Adrenal gland (tissue), 12 donors: ENCODE data around the gene G3BP2. TPM values are rescaled to one million over a fixed set of nuclear protein-coding genes. Genes with fewer than 3 reads are reported as not detected.

Experiments
- DNase-seq, 7 donors: peaks; one replicate each; pipeline ENCODE4 v3.0.0-alpha.2; 2019 to 2020
- H3K27ac ChIP-seq, 5 donors: fragments of 200-600 bp; sonication (generic) in 4 of 5; 1 replicate in 3 of 5; 2 replicates in 2 of 5; pipeline versions ENCODE4 v1.5.1 to v1.8.0; 2016 to 2020; ENCODE audit warnings: mild to moderate bottlenecking in 1 of 5
- H3K27me3 ChIP-seq: fragments of 200-600 bp; 2 replicates; pipeline ENCODE4 v1.8.0; 2021
- H3K36me3 ChIP-seq, 2 donors: fragments of 200-600 bp; replicated peaks in 1 of 2; 1 replicate in 1 of 2; 2 replicates in 1 of 2; pipeline versions ENCODE4 v1.5.1 to v1.8.0; 2018 to 2022
- H3K4me1 ChIP-seq, 2 donors: fragments of 200-600 bp; replicated peaks in 1 of 2; 1 replicate in 1 of 2; 2 replicates in 1 of 2; pipeline versions ENCODE4 v1.5.1 to v1.8.0; 2018 to 2021
- H3K4me3 ChIP-seq, 4 donors: fragments of 200-600 bp; sonication (generic) in 3 of 4; one replicate each; pipeline ENCODE4 v1.5.1; 2016 to 2018
- H3K9me3 ChIP-seq, 3 donors: fragments of 200-600 bp; sonication (generic) in 1 of 3; replicated peaks in 1 of 3; 1 replicate in 2 of 3; 2 replicates in 1 of 3; pipeline versions ENCODE4 v1.5.1 to v1.8.0; 2016 to 2021
- POLR2A ChIP-seq, 2 donors: fragments of 450-650 bp; IDR thresholded peaks; one replicate each; pipeline ENCODE4 v1.6.1; 2017; ENCODE audit warnings: antibody characterized with exemption in 2 of 2, mild to moderate bottlenecking in 2 of 2, moderate library complexity in 1 of 2
- WGBS, 4 donors: extraction: QIAGEN DNeasy Blood & Tissue Kit in 2 of 4; methylation state at CpG; one replicate each; pipeline versions ENCODE4 v1.1.5 to v1.1.7; 2013 to 2017; 5-methylcytosine and 5-hydroxymethylcytosine counted together
- intact Hi-C, 2 donors: fragments of 100-400 bp; cut with DNase I; formaldehyde crosslinking; loops; one replicate each; pipeline versions ENCODE4 v1.14.1 to v1.15.0; 2022 to 2023
- polyA plus RNA-seq, 3 donors: library from polyadenylated mRNA; stranded (reverse); fragments of 200-250 nt in 2 of 3; fragments of 350-450 nt in 1 of 3; fragmentation: Illumina TruSeq in 1 of 3; extraction: RNeasy Lipid Tissue Mini Kit (QIAGEN cat#74804) in 1 of 3; gene quantifications; one replicate each; pipeline ENCODE4 v1.2.3, GENCODE V29; 2013 to 2014
- total RNA-seq, 9 donors: library from RNA; depleted of rRNA in 4 of 9; stranded (reverse); fragments of >200 nt in 4 of 9; fragments of 120-200 nt in 1 of 9; fragmentation: NEBNext Ultra II Directional in 1 of 9; extraction: Animal tissue kit (Norgen Biotek cat#: 25700) in 1 of 9; gene quantifications; one replicate each; pipeline versions ENCODE4 v1.1.0 to v1.2.4, GENCODE V29; 2013 to 2023
- TF ChIP-seq, protein P1 (sequence below), 6 experiments: fragments of 450-650 bp in 4 of 6; fragments of 200-600 bp in 2 of 6; sonication (generic) in 1 of 6; IDR thresholded peaks; 1 replicate in 5 of 6; 2 replicates in 1 of 6; pipeline versions ENCODE4 v1.5.1 to v1.8.0; 2016 to 2021; ENCODE audit warnings: antibody characterized with exemption in 6 of 6, mild to moderate bottlenecking in 2 of 6, moderate library complexity in 1 of 6
- donor health status: healthy with polysubstance abuse.
- donor health status: Bipolar disorder and iron deficiency.
- donor health status: DM: yes; HTN: yes; CAD: no.
- donor health status: DM: no; HTN: no; CAD: no.
- donor health status: DM: no; HTN: no; CAD: no.
- donor health status: DM: yes; HTN: yes; CAD: no.

The G3BP2 gene
- total and polyA plus RNA-seq, 12 donors, result 10.0 to 215 (median 114) TPM

DNA sequence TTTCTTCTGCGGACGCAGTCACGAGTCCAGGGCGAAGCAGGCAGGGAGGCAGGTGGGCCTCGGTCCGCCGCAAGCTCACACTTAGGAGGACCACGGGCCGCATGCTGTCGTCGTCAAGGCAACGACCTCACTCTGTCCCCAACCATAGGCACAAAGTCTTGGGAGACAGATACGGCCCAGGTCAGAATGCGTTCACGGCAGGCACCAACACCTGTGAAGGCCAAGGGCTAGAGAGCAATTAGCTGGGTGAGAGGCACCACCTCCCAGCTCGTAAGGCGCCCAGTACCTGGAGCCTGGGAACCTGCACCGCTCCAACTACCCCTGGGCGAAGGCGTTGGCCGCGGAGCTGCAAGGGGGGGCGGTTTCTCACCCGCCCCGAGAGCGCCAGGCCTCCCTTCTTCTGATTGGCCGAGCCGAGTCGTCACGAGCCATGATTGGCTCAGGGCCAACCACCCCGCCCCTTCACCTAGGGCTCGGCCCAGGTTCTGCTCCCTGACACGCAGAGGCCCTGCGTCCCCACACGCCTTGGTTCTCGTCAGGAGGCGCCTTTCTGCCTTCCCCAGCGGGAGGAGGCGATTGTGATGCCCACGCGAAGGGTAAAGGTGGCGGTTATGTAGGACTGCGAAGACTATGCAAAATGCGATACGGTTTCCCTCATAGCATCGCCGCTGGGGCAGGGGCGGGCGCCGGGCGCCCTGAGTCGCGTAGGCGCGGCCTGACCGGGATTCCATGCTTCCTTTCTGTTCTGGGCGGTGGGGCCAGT is 42.9 kb downstream of the G3BP2 start, which contains the start of gene CDKL2:
TSS of gene CDKL2 (minus strand) at position 355 of the 763 bp plus-strand sequence. CDS start 4,540 bp downstream, outside the sequence.
- Histone ChIP-seq H3K27me3 (no peaks in the 10 kb centered on the region), H3K4me3 (peak within 1 kb of the TSS; percentile 52 to 72 (median 58)), H3K36me3 (no peaks in the 10 kb centered on the region), H3K9me3 (no peaks in the 10 kb centered on the region), H3K27ac (peak within 1 kb of the TSS in 1 of 5 donors; percentile 13), H3K4me1 (peaks cover 0 to 3% of the 10 kb centered on the region in 2 donors)
- 1 to 5% (median 2%) methylated on average over 8 to 57 of the region's 57 CpGs for WGBS, 4 donors
- intact Hi-C loops, result no loop called here
- TF ChIP-seq, protein P1, sequence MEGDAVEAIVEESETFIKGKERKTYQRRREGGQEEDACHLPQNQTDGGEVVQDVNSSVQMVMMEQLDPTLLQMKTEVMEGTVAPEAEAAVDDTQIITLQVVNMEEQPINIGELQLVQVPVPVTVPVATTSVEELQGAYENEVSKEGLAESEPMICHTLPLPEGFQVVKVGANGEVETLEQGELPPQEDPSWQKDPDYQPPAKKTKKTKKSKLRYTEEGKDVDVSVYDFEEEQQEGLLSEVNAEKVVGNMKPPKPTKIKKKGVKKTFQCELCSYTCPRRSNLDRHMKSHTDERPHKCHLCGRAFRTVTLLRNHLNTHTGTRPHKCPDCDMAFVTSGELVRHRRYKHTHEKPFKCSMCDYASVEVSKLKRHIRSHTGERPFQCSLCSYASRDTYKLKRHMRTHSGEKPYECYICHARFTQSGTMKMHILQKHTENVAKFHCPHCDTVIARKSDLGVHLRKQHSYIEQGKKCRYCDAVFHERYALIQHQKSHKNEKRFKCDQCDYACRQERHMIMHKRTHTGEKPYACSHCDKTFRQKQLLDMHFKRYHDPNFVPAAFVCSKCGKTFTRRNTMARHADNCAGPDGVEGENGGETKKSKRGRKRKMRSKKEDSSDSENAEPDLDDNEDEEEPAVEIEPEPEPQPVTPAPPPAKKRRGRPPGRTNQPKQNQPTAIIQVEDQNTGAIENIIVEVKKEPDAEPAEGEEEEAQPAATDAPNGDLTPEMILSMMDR (IDR thresholded peaks at IDR 0.05), result no peak
- TF ChIP-seq POLR2A (IDR thresholded peaks at IDR 0.05), result no peak
- peak; percentile 85 to 95 (median 87) for DNase-seq

DNA sequence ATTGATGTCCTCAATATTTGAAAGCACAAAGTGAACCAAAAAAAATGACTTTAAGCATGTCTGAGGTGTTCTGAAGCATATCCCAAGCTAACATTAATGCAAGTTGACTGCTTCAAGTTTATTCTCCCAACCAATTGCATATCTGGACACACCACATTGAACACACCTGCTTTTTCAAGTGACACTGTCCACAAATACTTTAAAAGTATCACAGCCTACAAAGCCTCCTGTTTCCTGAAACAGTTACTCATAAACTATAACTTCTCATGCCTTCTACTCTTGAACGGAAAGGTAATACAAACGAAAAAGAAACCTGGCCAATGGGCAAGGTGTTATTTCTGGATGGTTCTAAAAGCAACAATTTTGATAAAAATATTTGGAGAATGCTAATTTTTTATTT is 44.0 kb downstream of the G3BP2 start:
- WGBS, 4 donors, result 68 to 77% (median 74%) methylated on average over 2 of the region's 2 CpGs
- H3K9me3 ChIP-seq, result no peaks in the 10 kb centered on the region
- H3K4me1 ChIP-seq, result peaks cover 0 to 3% of the 10 kb centered on the region in 2 donors
- H3K36me3 ChIP-seq, result no peaks in the 10 kb centered on the region
- H3K27ac ChIP-seq, result no peak overlapping the region
- TF ChIP-seq, protein P1 (IDR thresholded peaks at IDR 0.05), result no peak
- TF ChIP-seq POLR2A (IDR thresholded peaks at IDR 0.05), result no peak
- no peak overlapping the region for H3K4me3 ChIP-seq
- intact Hi-C loops, result no loop called here
- DNase-seq, result no peak
- no peaks in the 10 kb centered on the region for H3K27me3 ChIP-seq

DNA sequence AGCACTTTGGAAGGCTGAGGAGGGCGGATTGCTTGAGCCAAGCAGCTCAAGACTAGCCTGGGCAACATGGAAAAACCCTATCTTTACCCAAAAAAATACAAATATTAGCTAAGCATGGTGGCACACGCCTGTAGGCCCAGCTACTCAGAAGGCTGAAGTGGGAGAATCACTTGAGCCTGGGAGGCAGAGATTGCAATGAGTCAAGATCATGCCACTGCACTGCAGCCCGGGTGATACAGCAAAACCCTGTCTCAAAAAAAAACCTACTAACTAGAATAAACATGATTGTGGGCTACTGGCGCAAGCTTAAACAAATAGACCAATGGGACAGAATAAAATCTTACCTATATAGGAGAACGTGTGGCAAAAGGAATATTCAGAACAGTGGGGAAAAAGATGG is 50.2 kb downstream of the G3BP2 start:
- no peaks in the 10 kb centered on the region for H3K27me3 ChIP-seq
- H3K27ac ChIP-seq, result no peak overlapping the region
- no peaks in the 10 kb centered on the region for H3K4me1 ChIP-seq
- H3K4me3 ChIP-seq, result no peak overlapping the region
- WGBS, 4 donors, result 93 to 97% (median 96%) methylated on average over 5 of the region's 5 CpGs
- intact Hi-C loops, result no loop called here
- DNase-seq, result no peak
- TF ChIP-seq, protein P1 (IDR thresholded peaks at IDR 0.05), result no peak
- TF ChIP-seq POLR2A (IDR thresholded peaks at IDR 0.05), result no peak
- H3K36me3 ChIP-seq, result no peaks in the 10 kb centered on the region
- no peaks in the 10 kb centered on the region for H3K9me3 ChIP-seq

DNA sequence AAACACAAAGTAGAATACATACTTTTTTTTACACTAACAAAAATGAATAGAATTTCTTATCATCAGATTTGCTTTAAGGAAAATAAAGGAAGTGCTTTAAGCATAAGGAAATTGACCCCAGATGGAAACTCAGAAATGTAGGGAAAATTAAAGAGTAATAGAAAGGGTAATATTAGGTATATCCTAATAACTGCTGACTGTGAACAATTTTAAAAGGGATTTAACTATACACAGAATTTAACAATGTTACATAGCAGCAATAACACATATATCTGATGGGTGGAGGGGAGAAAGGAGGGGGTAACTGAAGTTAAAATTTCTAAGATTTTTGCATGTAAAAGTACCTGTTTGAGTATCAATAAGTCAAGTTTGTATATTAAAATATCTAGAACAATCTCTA is 51.5 kb downstream of the G3BP2 start:
- H3K4me3 ChIP-seq, result no peak overlapping the region
- TF ChIP-seq, protein P1 (IDR thresholded peaks at IDR 0.05), result no peak
- no peak for TF ChIP-seq POLR2A (IDR thresholded peaks at IDR 0.05)
- intact Hi-C loops, result no loop called here
- H3K36me3 ChIP-seq, result no peaks in the 10 kb centered on the region
- H3K9me3 ChIP-seq, result no peaks in the 10 kb centered on the region
- no peaks in the 10 kb centered on the region for H3K27me3 ChIP-seq
- no peak for DNase-seq
- no peak overlapping the region for H3K27ac ChIP-seq
- H3K4me1 ChIP-seq, result no peaks in the 10 kb centered on the region
